Measurements from ENCODE around the gene PAQR8.
"Not testable (repeated sequence)": the region's sequence is repeated elsewhere in the genome, so short reads cannot be mapped to it uniquely, and the experiment has no call there.

PAQR8 gene

DNA sequence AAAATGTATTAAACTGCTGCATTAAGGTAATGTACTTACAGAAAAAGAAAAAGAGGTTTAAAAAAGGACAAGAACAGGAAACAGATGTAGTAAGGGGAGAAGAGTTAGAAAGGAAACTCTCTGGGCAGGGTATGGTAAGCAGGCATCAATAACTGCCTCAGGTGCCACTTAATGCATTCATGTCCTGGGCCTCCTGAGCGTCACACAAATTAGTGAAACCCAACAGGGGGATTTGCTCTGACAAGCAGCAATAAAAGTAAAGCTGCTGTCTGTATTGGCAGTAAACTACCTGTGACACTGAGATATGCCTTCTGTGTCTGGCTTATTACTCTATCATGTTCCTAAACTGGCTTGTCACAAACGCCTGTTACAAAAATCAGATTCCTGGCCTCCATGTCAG, 56.7 kb downstream of the PAQR8 start:
- H3K4me1 ChIP-seq (ENCODE audit: insufficient read depth, low read length), result peaks cover 4% of the 10 kb centered on the region; the same call in 1 of the 2 replicates
- no peaks in the 10 kb centered on the region for H3K27me3 ChIP-seq (ENCODE audit: insufficient read depth, low read length)
- H3K9ac ChIP-seq (ENCODE audit: low read depth, low read length), result no peak overlapping the region
- H3K27ac ChIP-seq (ENCODE audit: low read length), result no peak overlapping the region
- H3K9me3 ChIP-seq (ENCODE audit: insufficient read depth, low read depth, low read length), result no peaks in the 10 kb centered on the region
- H3K36me3 ChIP-seq (ENCODE audit: insufficient read depth, low read depth, low read length), result no peaks in the 10 kb centered on the region
- no peak overlapping the region for H3K4me3 ChIP-seq (ENCODE audit: low read length)

DNA sequence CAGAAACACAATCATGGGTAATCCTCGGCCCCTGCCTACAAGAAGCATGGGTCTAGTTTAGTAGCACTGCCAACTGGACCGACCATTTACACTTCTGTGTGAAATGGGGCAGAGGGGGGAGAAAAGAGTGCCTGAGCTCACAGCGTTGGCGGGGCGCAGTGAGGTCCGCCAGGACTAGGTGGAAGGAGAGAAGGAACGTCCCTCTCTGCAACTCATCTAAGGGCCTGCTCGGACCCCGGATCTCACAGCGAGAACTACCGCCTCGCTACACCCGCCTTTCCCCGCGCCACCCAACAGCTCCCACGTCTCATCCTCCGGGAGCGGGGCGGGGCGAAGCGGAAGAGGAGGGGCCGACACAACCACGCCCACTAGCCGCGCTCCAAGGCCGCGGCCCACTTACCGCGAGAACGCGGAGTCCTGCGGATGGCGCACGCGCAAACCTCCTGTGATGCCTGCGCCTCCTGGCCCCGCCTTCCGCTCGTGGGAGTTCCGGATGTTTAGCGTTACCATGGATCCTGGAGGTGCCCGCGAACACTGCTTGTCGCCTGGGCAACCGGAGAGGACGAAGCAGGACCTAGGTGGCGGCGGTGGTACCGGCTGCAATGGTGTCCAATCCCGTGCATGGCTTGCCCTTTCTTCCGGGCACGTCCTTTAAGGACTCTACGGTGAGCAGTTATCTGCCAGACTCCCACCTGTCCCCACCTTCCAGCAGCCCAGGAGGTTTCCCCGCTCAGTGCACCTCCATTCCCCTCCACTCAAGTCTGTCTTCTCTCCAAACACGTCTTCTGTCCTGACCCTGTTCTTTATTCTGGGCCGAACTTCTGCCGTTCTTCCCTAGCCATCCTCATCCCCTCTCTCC, 58.1 kb downstream of the PAQR8 start, which contains the start of gene EFHC1:
Gene EFHC1 (plus strand): TSS at position 534 of the 859 bp plus-strand sequence. CDS start 69 bp downstream, at position 603.
- Histone ChIP-seq H3K9ac (ENCODE audit: low read depth, low read length) (peak within 1 kb of the TSS; percentile 91), H3K9me3 (ENCODE audit: insufficient read depth, low read depth, low read length) (no peaks in the 10 kb centered on the region), H3K4me3 (ENCODE audit: low read length) (peak within 1 kb of the TSS; percentile 99), H3K27ac (ENCODE audit: low read length) (peak within 1 kb of the TSS; percentile 82), H3K4me1 (ENCODE audit: insufficient read depth, low read length) (peaks cover 7% of the 10 kb centered on the region), H3K36me3 (ENCODE audit: insufficient read depth, low read depth, low read length) (no peaks in the 10 kb centered on the region), H3K27me3 (ENCODE audit: insufficient read depth, low read length) (no peaks in the 10 kb centered on the region)

DNA sequence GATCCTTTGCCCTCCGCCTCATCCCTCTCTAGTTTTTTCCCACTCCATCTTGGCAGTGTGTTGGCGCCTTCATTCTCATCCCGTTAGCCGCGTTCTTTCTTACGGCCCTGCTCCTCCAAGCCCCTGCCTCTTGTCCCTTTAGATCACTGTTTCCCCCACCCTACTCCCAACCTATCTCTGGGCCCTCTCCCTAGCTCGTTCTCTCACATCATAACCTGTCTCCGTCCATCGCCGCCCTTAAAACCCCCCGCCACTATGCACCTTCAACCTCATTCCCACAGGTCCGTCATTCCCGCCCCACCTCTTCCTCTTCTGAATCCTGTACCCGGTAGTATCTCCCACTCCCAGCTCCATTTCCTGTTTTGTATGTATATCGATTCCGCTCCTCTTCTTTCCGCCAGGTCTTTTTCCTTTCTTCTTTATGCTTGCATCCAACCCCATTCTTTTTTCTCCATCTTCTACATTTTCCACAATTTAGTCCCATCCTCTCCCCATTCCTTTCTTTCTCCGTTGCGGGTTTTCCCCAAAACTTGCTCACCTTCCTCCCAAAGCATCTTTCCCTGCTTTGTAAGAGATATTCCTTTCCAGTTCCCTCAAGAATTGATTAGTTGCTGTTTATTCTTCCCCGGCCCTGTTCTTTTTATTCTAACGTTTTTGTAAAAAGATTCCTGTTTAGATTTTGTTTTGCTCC, 58.9 kb downstream of the PAQR8 start:
- Histone ChIP-seq H3K4me1 (ENCODE audit: insufficient read depth, low read length) (peaks cover 7% of the 10 kb centered on the region), H3K9me3 (ENCODE audit: insufficient read depth, low read depth, low read length) (no peaks in the 10 kb centered on the region), H3K27ac (ENCODE audit: low read length) (peak overlapping the region; percentile 82), H3K27me3 (ENCODE audit: insufficient read depth, low read length) (no peaks in the 10 kb centered on the region), H3K9ac (ENCODE audit: low read depth, low read length) (peak overlapping the region; percentile 91), H3K36me3 (ENCODE audit: insufficient read depth, low read depth, low read length) (no peaks in the 10 kb centered on the region), H3K4me3 (ENCODE audit: low read length) (peak overlapping the region; percentile 99)

DNA sequence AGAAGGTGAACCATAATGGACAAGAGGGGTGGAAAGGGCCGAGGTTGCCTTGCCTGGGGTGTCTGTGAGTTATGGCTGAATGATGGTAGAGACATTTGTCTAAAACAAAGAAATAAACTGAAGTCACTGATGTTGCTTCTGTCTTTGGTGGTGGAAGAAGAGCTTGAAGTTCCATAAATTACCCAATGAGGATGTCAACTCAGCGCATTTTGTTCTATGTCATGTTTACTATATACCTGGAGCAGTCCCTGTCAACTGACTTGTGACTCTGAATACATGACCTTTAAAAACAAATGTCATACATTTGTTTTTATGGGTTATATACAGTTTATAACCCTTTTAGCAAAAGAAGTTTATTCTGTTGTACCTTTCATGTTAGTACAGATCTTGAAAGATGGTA, 60.2 kb downstream of the PAQR8 start:
- Histone ChIP-seq H3K4me1 (ENCODE audit: insufficient read depth, low read length) (peaks cover 7% of the 10 kb centered on the region), H3K9me3 (ENCODE audit: insufficient read depth, low read depth, low read length) (no peaks in the 10 kb centered on the region), H3K36me3 (ENCODE audit: insufficient read depth, low read depth, low read length) (peaks cover 5% of the 10 kb centered on the region; the same call in 1 of the 2 replicates), H3K27ac (ENCODE audit: low read length) (no peak overlapping the region), H3K9ac (ENCODE audit: low read depth, low read length) (no peak overlapping the region), H3K27me3 (ENCODE audit: insufficient read depth, low read length) (no peaks in the 10 kb centered on the region), H3K4me3 (ENCODE audit: low read length) (no peak overlapping the region)

DNA sequence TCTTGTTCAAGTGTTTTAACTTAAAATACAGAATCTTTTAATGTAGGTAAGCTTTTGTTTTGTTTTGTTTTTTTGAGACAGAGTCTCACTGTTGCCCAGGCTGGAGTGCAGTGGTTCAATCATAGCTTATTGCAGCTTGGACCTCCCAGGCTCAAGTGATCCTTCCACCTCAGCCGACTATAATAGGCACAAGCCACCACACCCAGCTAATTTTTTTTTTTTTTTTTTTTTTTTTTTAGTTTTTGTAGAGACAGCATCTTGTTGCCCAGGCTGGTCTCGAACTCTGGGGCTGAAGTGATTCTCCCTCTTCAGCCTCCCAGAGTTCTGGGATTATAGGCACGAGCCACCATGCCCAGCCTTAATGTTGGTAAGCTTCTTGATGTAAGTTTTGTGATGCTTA, 61.5 kb downstream of the PAQR8 start:
- no peaks in the 10 kb centered on the region for H3K27me3 ChIP-seq (ENCODE audit: insufficient read depth, low read length)
- H3K4me1 ChIP-seq (ENCODE audit: insufficient read depth, low read length), result peaks cover 4% of the 10 kb centered on the region
- no peaks in the 10 kb centered on the region for H3K9me3 ChIP-seq (ENCODE audit: insufficient read depth, low read depth, low read length)
- peaks cover 8% of the 10 kb centered on the region; the same call in 1 of the 2 replicates for H3K36me3 ChIP-seq (ENCODE audit: insufficient read depth, low read depth, low read length)
- no peak overlapping the region for H3K4me3 ChIP-seq (ENCODE audit: low read length)
- no peak overlapping the region for H3K9ac ChIP-seq (ENCODE audit: low read depth, low read length)
- H3K27ac ChIP-seq (ENCODE audit: low read length), result no peak overlapping the region

DNA sequence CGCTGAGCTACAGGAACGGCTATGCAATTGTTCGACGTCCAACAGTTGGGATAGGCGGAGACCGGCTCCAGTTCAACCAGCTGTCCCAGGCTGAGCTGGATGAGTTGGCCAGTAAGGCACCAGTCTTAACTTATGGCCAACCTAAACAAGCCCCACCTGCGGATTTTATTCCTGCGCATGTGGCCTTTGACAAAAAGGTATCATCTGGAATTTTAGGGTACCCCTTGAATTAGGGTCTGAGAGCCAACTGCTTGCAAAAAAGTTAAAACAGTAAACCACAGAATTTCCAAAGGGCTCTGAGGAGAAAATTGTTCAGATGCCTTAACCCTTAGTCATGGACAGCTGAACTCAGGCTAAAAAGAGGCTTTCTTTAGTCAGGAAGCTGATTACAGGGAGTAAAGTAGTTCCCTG, 62.0 kb downstream of the PAQR8 start:
- Histone ChIP-seq H3K4me1 (ENCODE audit: insufficient read depth, low read length) (peaks cover 4% of the 10 kb centered on the region), H3K36me3 (ENCODE audit: insufficient read depth, low read depth, low read length) (peaks cover 8% of the 10 kb centered on the region; the same call in 1 of the 2 replicates), H3K9ac (ENCODE audit: low read depth, low read length) (no peak overlapping the region), H3K4me3 (ENCODE audit: low read length) (no peak overlapping the region), H3K27ac (ENCODE audit: low read length) (no peak overlapping the region), H3K9me3 (ENCODE audit: insufficient read depth, low read depth, low read length) (no peaks in the 10 kb centered on the region), H3K27me3 (ENCODE audit: insufficient read depth, low read length) (no peaks in the 10 kb centered on the region)

DNA sequence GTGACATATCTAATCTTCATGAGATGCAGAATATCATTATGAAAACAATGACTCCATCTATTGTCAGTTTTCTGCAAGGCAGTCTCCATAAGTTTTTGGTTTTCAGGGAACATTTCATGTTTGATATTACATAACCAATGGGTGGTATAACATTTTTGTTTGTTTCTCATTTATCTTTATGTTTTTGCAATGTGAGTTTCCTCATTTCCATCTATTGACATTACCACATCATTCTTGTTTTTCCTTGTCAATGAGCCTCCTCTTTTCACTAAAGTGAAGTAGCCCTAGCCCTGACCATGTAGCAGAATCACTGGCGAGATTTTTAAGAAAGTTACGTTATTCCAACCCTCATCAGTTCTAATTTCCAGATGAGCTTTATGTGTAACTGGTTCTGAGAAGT, 62.6 kb downstream of the PAQR8 start:
- H3K4me3 ChIP-seq (ENCODE audit: low read length), result no peak overlapping the region
- no peaks in the 10 kb centered on the region for H3K9me3 ChIP-seq (ENCODE audit: insufficient read depth, low read depth, low read length)
- H3K27ac ChIP-seq (ENCODE audit: low read length), result no peak overlapping the region
- H3K9ac ChIP-seq (ENCODE audit: low read depth, low read length), result no peak overlapping the region
- H3K36me3 ChIP-seq (ENCODE audit: insufficient read depth, low read depth, low read length), result peaks cover 8% of the 10 kb centered on the region; the same call in 1 of the 2 replicates
- H3K4me1 ChIP-seq (ENCODE audit: insufficient read depth, low read length), result peaks cover 4% of the 10 kb centered on the region
- no peaks in the 10 kb centered on the region for H3K27me3 ChIP-seq (ENCODE audit: insufficient read depth, low read length)

DNA sequence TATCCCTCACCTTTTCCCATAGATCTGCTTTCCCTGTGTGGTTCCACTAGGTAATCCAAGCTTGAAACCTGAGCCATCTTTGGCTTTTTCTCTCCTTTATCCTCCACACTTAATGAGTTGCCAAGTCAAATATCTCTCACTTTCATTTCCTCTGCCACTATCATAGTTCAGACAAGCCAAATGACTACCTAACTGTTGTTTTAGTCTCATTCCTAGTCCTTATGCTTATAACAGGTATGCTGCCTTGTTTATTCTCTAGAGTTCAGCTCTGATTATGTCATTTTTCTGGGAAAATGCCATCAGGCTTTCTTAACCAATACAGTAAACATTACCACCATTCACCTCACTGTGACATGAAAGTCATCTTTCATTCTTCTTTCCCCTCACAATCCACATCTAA, 64.7 kb downstream of the PAQR8 start:
- Histone ChIP-seq H3K27me3 (ENCODE audit: insufficient read depth, low read length) (no peaks in the 10 kb centered on the region), H3K9ac (ENCODE audit: low read depth, low read length) (no peak overlapping the region), H3K4me3 (ENCODE audit: low read length) (no peak overlapping the region), H3K36me3 (ENCODE audit: insufficient read depth, low read depth, low read length) (peaks cover 8% of the 10 kb centered on the region; the same call in 1 of the 2 replicates), H3K9me3 (ENCODE audit: insufficient read depth, low read depth, low read length) (no peaks in the 10 kb centered on the region), H3K27ac (ENCODE audit: low read length) (no peak overlapping the region), H3K4me1 (ENCODE audit: insufficient read depth, low read length) (peaks cover 4% of the 10 kb centered on the region)

DNA sequence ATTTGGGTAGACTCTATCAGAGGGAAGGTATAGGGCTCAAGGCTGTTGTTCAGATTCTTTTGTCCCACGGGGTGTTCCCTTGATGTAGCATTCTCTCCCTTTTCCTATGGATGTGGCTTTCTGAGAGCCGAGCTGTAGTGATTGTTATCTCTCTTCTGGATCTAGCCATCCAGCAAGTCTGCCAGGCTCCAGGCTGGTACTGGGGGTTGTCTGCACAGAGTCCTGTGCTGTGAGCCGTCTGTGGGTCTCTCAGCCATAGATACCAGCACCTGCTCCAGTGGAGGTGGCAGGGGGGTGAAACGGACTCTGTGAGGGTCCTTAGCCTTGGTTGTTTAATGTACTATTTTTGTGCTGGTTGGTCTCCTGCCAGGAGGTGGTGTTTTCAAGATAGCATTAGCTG, 71.3 kb downstream of the PAQR8 start:
- not testable (repeated sequence) for H3K9ac ChIP-seq (ENCODE audit: low read depth, low read length); H3K27me3 ChIP-seq (ENCODE audit: insufficient read depth, low read length); H3K27ac ChIP-seq (ENCODE audit: low read length); H3K9me3 ChIP-seq (ENCODE audit: insufficient read depth, low read depth, low read length); H3K4me1 ChIP-seq (ENCODE audit: insufficient read depth, low read length); H3K36me3 ChIP-seq (ENCODE audit: insufficient read depth, low read depth, low read length); H3K4me3 ChIP-seq (ENCODE audit: low read length)

DNA sequence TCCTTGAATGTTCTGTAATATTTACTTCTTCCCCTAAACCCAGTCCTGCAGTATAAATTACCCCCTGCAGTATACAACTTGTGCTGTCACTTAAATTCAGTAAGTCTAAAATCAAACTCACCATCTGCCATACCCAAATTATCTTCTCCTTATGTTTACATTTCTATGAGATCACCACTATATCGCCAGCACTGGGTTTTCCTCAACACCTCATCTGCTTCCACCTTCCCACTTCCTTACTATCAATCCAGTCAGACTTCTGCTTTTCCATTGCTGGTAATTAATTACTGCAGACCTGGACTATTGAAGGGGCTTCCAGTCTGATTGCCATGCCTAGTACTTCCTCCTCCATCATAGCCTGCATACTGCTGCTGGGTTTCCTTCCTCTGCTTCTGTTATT, 73.4 kb downstream of the PAQR8 start:
- no peak overlapping the region for H3K27ac ChIP-seq (ENCODE audit: low read length)
- H3K4me1 ChIP-seq (ENCODE audit: insufficient read depth, low read length), result no peaks in the 10 kb centered on the region
- H3K9ac ChIP-seq (ENCODE audit: low read depth, low read length), result no peak overlapping the region
- H3K36me3 ChIP-seq (ENCODE audit: insufficient read depth, low read depth, low read length), result peaks cover 8% of the 10 kb centered on the region; the same call in 1 of the 2 replicates
- no peaks in the 10 kb centered on the region for H3K27me3 ChIP-seq (ENCODE audit: insufficient read depth, low read length)
- no peak overlapping the region for H3K4me3 ChIP-seq (ENCODE audit: low read length)
- H3K9me3 ChIP-seq (ENCODE audit: insufficient read depth, low read depth, low read length), result no peaks in the 10 kb centered on the region

DNA sequence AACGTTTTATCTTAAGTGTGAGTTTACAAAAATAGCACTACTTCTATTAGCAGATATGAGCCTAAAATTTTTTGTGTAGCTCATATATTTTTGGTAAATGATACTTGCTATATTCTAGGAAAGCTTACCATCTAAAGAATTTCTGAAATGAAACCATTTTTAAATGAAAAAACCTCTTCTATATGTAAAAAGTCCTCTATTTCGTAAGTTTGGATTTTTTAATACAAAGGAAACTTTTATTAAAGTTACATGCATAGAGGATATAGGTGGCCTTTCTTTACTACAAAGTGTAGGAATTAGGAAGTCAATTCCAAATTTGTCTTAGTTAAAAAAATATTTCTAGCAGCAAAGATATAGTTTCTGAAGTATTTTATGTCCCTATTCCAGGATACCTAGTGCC, 77.0 kb downstream of the PAQR8 start:
- Histone ChIP-seq H3K4me1 (ENCODE audit: insufficient read depth, low read length) (no peaks in the 10 kb centered on the region), H3K9me3 (ENCODE audit: insufficient read depth, low read depth, low read length) (no peaks in the 10 kb centered on the region), H3K4me3 (ENCODE audit: low read length) (no peak overlapping the region), H3K36me3 (ENCODE audit: insufficient read depth, low read depth, low read length) (peaks cover 8% of the 10 kb centered on the region; the same call in 1 of the 2 replicates), H3K9ac (ENCODE audit: low read depth, low read length) (no peak overlapping the region), H3K27me3 (ENCODE audit: insufficient read depth, low read length) (no peaks in the 10 kb centered on the region), H3K27ac (ENCODE audit: low read length) (no peak overlapping the region)

DNA sequence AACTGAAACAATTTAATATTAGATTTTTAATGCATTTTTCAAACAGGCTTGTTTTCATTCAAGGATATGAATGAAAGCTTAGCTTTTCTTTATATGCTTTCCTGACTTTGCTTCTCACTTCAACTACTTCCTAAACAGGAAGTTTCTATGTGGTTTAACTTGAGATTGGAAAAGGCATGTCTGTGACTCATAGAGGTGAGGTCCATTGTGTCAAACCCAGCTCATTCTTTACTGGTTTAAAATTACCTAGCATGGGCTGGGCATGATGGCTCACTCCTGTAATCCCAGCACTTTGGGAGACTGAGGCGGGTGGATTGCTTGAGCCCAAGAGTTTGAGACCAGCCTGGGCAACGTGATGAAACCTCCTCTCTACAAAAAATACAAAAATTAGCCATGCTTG, 92.6 kb downstream of the PAQR8 start:
- H3K9me3 ChIP-seq (ENCODE audit: insufficient read depth, low read depth, low read length), result peaks cover 8% of the 10 kb centered on the region
- no peaks in the 10 kb centered on the region; the same call in none of the 2 replicates for H3K4me1 ChIP-seq (ENCODE audit: insufficient read depth, low read length)
- no peak overlapping the region for H3K4me3 ChIP-seq (ENCODE audit: low read length)
- H3K27ac ChIP-seq (ENCODE audit: low read length), result no peak overlapping the region
- H3K36me3 ChIP-seq (ENCODE audit: insufficient read depth, low read depth, low read length), result no peaks in the 10 kb centered on the region
- H3K27me3 ChIP-seq (ENCODE audit: insufficient read depth, low read length), result no peaks in the 10 kb centered on the region
- H3K9ac ChIP-seq (ENCODE audit: low read depth, low read length), result no peak overlapping the region
